Aorta (tissue), 5 donors: ENCODE measurements around the gene PRDX5. TPM values are rescaled to one million over a fixed set of nuclear protein-coding genes. Genes with fewer than 3 reads are reported as not detected.
"Not testable (repeated sequence)": the region's sequence is repeated elsewhere in the genome, so short reads cannot be mapped to it uniquely, and the experiment has no call there.

Experiments used
- ATAC-seq: fragments of 200-7000 bp; cut with Tn5 transposase; one replicate; pipeline ENCODE4 v1.9.1; 2022; ENCODE audit warnings: moderate library complexity; ENCODE audit not compliant: low FRiP score
- DNase-seq, 2 donors: peaks; one replicate each; pipeline ENCODE4 v3.0.0-alpha.2; 2020
- H3K27ac ChIP-seq, 2 donors: one replicate each; pipeline ENCODE4 v1.5.1; 2013; ENCODE audit warnings: low read length in 2 of 2, mild to moderate bottlenecking in 2 of 2, moderate library complexity in 2 of 2, control low read depth in 1 of 2, inconsistent platforms in 1 of 2, low read depth in 1 of 2
- H3K27me3 ChIP-seq, 2 donors: one replicate each; pipeline ENCODE4 v1.6.1; 2013; ENCODE audit warnings: control low read depth in 1 of 2, low read length in 1 of 2, mild to moderate bottlenecking in 1 of 2, moderate library complexity in 1 of 2; ENCODE audit not compliant: insufficient read depth in 2 of 2, control insufficient read depth in 1 of 2
- H3K36me3 ChIP-seq, 2 donors: one replicate each; pipeline ENCODE4 v1.6.1; 2013; ENCODE audit warnings: control low read depth in 1 of 2, low read length in 1 of 2, mild to moderate bottlenecking in 1 of 2; ENCODE audit not compliant: insufficient read depth in 2 of 2, control insufficient read depth in 1 of 2
- H3K4me1 ChIP-seq, 2 donors: one replicate each; pipeline ENCODE4 v1.6.1; 2013; ENCODE audit warnings: low read length in 2 of 2, control low read depth in 1 of 2, mild to moderate bottlenecking in 1 of 2, moderate library complexity in 1 of 2; ENCODE audit not compliant: insufficient read depth in 2 of 2, control insufficient read depth in 1 of 2
- H3K4me3 ChIP-seq, 2 donors: one replicate each; pipeline ENCODE4 v1.5.1; 2013; ENCODE audit warnings: low read length in 2 of 2, control low read depth in 1 of 2, mild to moderate bottlenecking in 1 of 2
- H3K9me3 ChIP-seq: one replicate; pipeline ENCODE4 v1.6.1; 2013; ENCODE audit warnings: mild to moderate bottlenecking, low read length; ENCODE audit not compliant: control insufficient read depth
- WGBS, 2 donors: extraction: QIAGEN DNeasy Blood & Tissue Kit; methylation state at CpG; one replicate each; pipeline ENCODE4 v1.1.7; 2013; 5-methylcytosine and 5-hydroxymethylcytosine counted together
- intact Hi-C, 2 donors: fragments of 100-400 bp; cut with DNase I; formaldehyde crosslinking; loops; one replicate each; pipeline versions ENCODE4 v1.14.2 to v1.15.0; 2022
- polyA plus RNA-seq, 2 donors: library from polyadenylated mRNA; stranded (reverse); fragments of 200-250 nt; gene quantifications; one replicate each; pipeline ENCODE4 v1.2.3, GENCODE V29; 2013
- total RNA-seq, 2 donors: library from RNA; stranded (reverse); fragmentation: NEBNext Ultra II Directional; extraction: Animal tissue kit (Norgen Biotek cat#: 25700); gene quantifications; one replicate each; pipeline ENCODE4 v1.2.1, GENCODE V29; 2021
- donor health status: healthy with polysubstance abuse.
- donor health status: Bipolar disorder and iron deficiency.
- donor health status: DM: no; HTN: no; CAD: no.
- donor health status: DM: no; HTN: no; CAD: no.
- donor health status: DM: yes; HTN: yes; CAD: no.

PRDX5 gene
- total and polyA plus RNA-seq, 4 donors = 69.9 to 316 (median 142) TPM

DNA sequence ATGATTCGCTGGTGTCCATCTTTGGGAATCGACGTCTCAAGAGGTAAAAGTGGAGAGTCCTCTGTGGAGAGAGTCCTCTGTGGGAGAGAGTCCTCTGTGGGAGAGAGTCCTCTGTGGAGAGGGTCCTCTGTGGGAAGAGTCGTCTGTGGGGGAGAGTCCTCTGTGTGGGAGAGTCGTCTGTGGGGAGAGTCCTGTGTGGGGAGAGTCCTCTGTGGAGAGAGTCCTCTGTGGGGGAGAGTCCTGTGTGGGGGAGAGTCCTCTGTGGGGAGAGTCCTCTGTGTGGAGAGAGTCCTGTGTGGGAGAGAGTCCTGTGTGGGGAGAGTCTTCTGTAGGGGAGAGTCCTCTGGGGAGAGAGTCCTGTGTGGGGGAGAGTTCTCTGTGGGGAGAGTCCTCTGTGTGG, 3.1 kb downstream of the PRDX5 start:
- DNase-seq (no peak), ATAC-seq (no peak)
- Histone ChIP-seq H3K27ac (no peak overlapping the region), H3K9me3 (no peaks in the 10 kb centered on the region), H3K27me3 (no peaks in the 10 kb centered on the region), H3K4me1 (no peaks in the 10 kb centered on the region), H3K4me3 (no peak overlapping the region), H3K36me3 (no peaks in the 10 kb centered on the region)
- WGBS, 2 donors = 84 to 85% methylated on average over 5 of the region's 5 CpGs
- intact Hi-C loops = no loop called here

GRCh38 chr11:64321533-64321932, 3.6 kb downstream of the PRDX5 start:
- intact Hi-C loops = no loop called here

GRCh38 chr11:64322925-64323260, 5.0 kb downstream of the PRDX5 start:
- WGBS, 2 donors = 80 to 81% methylated on average over 7 of the region's 7 CpGs

More at GRCh38 chr11:64321533-64321932, 3.6 kb downstream of the PRDX5 start:
- no peak for DNase-seq
- H3K4me1 ChIP-seq = no peaks in the 10 kb centered on the region
- H3K9me3 ChIP-seq = no peaks in the 10 kb centered on the region
- no peaks in the 10 kb centered on the region for H3K27me3 ChIP-seq
- no peak overlapping the region for H3K4me3 ChIP-seq
- no peak for ATAC-seq
- no peaks in the 10 kb centered on the region for H3K36me3 ChIP-seq
- H3K27ac ChIP-seq = no peak overlapping the region
- WGBS, 2 donors = 90 to 91% methylated on average over 5 of the region's 5 CpGs

GRCh38 chr11:64323373-64323772, 5.5 kb downstream of the PRDX5 start:
- 68 to 74% methylated on average over 5 of the region's 5 CpGs for WGBS, 2 donors
- H3K4me1 ChIP-seq = no peaks in the 10 kb centered on the region

More at GRCh38 chr11:64322925-64323260, 5.0 kb downstream of the PRDX5 start:
- no peaks in the 10 kb centered on the region for H3K27me3 ChIP-seq
- no peak for DNase-seq
- H3K27ac ChIP-seq = no peak overlapping the region
- no peaks in the 10 kb centered on the region for H3K4me1 ChIP-seq
- no peak for ATAC-seq
- H3K36me3 ChIP-seq = no peaks in the 10 kb centered on the region
- H3K9me3 ChIP-seq = no peaks in the 10 kb centered on the region
- intact Hi-C loops = no loop called here
- H3K4me3 ChIP-seq = no peak overlapping the region

DNA sequence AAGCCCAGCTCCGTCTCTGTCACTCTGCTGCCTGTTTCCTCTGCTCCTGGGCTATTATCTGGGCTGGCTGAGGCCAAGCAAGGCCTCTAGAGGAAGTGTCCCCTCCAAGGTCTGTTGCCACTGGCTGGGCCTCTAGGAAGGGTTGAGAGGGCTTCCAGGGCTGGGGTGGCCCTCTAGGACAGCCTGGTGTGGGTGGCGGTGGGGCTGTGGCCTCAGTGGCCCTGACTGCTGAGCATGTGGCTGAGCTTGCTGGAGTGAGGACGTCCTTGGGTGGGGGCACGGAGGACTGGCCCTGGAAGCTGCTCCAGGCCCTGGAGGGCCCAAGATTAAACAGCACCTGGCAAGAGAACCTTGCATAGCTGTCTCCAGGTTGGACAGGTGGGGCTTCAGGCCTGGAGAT, 6.1 kb downstream of the PRDX5 start:
- H3K27ac ChIP-seq, ATAC-seq, H3K27me3 ChIP-seq, H3K4me1 ChIP-seq, DNase-seq, intact Hi-C loops, H3K36me3 ChIP-seq, H3K4me3 ChIP-seq, H3K9me3 ChIP-seq: not testable (repeated sequence)
- 87 to 88% methylated on average over 4 of the region's 4 CpGs for WGBS, 2 donors

More at GRCh38 chr11:64323373-64323772, 5.5 kb downstream of the PRDX5 start:
- Histone ChIP-seq H3K27ac (no peak overlapping the region), H3K27me3 (no peaks in the 10 kb centered on the region), H3K4me3 (no peak overlapping the region), H3K9me3 (no peaks in the 10 kb centered on the region), H3K36me3 (no peaks in the 10 kb centered on the region)
- ATAC-seq (no peak), DNase-seq (no peak)
- intact Hi-C loops = no loop called here

- ATAC-seq (no peak), DNase-seq (no peak)
- intact Hi-C loops = no loop called here
- WGBS, 2 donors = 89 to 90% methylated on average over 11 of the region's 11 CpGs
- Histone ChIP-seq H3K27ac (no peak overlapping the region), H3K36me3 (no peaks in the 10 kb centered on the region), H3K4me1 (no peaks in the 10 kb centered on the region), H3K9me3 (no peaks in the 10 kb centered on the region), H3K27me3 (no peaks in the 10 kb centered on the region), H3K4me3 (no peak overlapping the region)
These were observed 7.0 kb downstream of the PRDX5 start for GRCh38 chr11:64324692-64325469.

GRCh38 chr11:64327375-64327774, 9.5 kb downstream of the PRDX5 start:
- 97 to 100% methylated on average over 2 of the region's 2 CpGs for WGBS, 2 donors
- intact Hi-C loops = no loop called here
- H3K9me3 ChIP-seq = no peaks in the 10 kb centered on the region
- H3K4me1 ChIP-seq = no peaks in the 10 kb centered on the region
- no peak overlapping the region for H3K4me3 ChIP-seq
- H3K27me3 ChIP-seq = no peaks in the 10 kb centered on the region
- DNase-seq (no peak), ATAC-seq (no peak)
- H3K36me3 ChIP-seq = no peaks in the 10 kb centered on the region
- H3K27ac ChIP-seq = no peak overlapping the region

DNA sequence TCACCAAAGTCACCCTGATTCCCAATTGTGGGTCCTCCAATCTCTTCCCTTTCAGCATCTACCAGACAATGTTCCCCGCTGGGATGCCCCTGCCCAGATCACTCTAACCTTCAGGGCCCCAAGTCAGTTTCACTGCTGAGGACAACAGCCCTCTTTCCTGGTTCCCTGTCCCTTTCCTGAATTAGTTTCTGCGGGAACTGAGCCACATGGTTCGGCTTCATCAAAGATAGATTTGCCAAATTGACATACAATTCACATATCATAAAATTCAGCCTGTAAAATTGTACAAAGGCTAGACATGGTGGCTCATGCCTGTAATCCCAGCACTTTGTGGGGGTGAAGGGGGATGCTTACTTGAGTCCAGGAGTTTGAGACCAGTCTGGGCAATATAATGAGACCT, 10.1 kb downstream of the PRDX5 start:
- Histone ChIP-seq H3K27me3 (no peaks in the 10 kb centered on the region), H3K9me3 (no peaks in the 10 kb centered on the region), H3K4me1 (no peaks in the 10 kb centered on the region), H3K27ac (no peak overlapping the region), H3K4me3 (no peak overlapping the region), H3K36me3 (no peaks in the 10 kb centered on the region)
- no peak for DNase-seq
- 89 to 92% methylated on average over 3 of the region's 3 CpGs for WGBS, 2 donors
- intact Hi-C loops = no loop called here
- ATAC-seq = no peak

- Histone ChIP-seq H3K4me1 (no peaks in the 10 kb centered on the region), H3K4me3 (no peak overlapping the region), H3K9me3 (no peaks in the 10 kb centered on the region), H3K36me3 (no peaks in the 10 kb centered on the region), H3K27ac (no peak overlapping the region), H3K27me3 (no peaks in the 10 kb centered on the region)
- intact Hi-C loops = no loop called here
- ATAC-seq (no peak), DNase-seq (no peak)
- WGBS, 2 donors = 89 to 90% methylated on average over 11 of the region's 11 CpGs
These were observed 13.0 kb downstream of the PRDX5 start for GRCh38 chr11:64330888-64331287.
